ENCODE data around the gene SLITRK1.

DNA sequence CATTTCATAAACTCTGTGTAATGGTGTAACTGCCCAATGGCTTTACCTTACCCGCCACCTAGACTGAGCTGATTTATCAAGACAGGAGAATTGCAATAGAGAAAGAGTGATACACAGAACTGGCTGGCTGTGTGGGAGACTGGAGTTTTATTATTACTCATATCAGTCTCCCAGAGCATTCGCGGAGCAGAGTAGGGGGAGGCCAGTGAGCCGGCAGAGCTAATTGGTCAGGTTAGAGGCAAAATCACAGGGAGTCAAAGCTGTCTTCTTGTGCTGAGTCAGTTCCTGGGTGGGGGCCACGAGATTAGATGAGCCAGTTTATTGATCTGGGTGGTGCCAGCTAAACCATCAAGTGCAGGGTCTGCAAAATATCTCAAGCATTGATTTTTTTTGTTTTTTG is 23.4 kb upstream of the SLITRK1 start:
- TF ChIP-seq, protein P1, sequence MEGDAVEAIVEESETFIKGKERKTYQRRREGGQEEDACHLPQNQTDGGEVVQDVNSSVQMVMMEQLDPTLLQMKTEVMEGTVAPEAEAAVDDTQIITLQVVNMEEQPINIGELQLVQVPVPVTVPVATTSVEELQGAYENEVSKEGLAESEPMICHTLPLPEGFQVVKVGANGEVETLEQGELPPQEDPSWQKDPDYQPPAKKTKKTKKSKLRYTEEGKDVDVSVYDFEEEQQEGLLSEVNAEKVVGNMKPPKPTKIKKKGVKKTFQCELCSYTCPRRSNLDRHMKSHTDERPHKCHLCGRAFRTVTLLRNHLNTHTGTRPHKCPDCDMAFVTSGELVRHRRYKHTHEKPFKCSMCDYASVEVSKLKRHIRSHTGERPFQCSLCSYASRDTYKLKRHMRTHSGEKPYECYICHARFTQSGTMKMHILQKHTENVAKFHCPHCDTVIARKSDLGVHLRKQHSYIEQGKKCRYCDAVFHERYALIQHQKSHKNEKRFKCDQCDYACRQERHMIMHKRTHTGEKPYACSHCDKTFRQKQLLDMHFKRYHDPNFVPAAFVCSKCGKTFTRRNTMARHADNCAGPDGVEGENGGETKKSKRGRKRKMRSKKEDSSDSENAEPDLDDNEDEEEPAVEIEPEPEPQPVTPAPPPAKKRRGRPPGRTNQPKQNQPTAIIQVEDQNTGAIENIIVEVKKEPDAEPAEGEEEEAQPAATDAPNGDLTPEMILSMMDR (IDR thresholded peaks at IDR 0.05) = no peak
- TF ChIP-seq POLR2A (IDR thresholded peaks at IDR 0.05) = no peak
